ENCODE data around the gene RSRP1. TPM values are rescaled to one million over a fixed set of nuclear protein-coding genes. Genes with fewer than 3 reads are reported as not detected.
"Not testable (repeated sequence)": the region's sequence is repeated elsewhere in the genome, so short reads cannot be mapped to it uniquely, and the experiment has no call there.

RSRP1 gene
- 100 to 1,000 TPM in 5 of 8 experiments, 10 to 100 TPM in 3; 78.4 to 172 (median 102) TPM for total RNA-seq

- WGBS, 10 experiments = 0 to 2% (median 0%) methylated on average over 1 to 39 of the region's 79 CpGs
- Histone ChIP-seq H3K27ac (peak within 1 kb of the TSS; percentile 91 to 93), H3K4me1 (replicated peaks in 1 of 2) (peaks cover 6 to 10% of the 10 kb centered on the region in 2 donors), H3K4me3 (peak within 1 kb of the TSS; percentile 86 to 94 (median 89))
- ATAC-seq (replicated peaks in 6 of 8) = peak; percentile 80 to 94 (median 92)
- in situ Hi-C loops (cut with MboI; ENCODE audit: low pct_unique_long_range_greater_than_20kb in 2 of 9, low sequenced_read_pairs in 9 of 9, unreplicated experiment in 9 of 9) = loop anchor here in 2 of 9 experiments (25.0 kb wide), 1 partner anchor 565 kb away; the partner anchor contains the start of genes MTFR1L (in 2 of the 2) and SELENON (in 2 of the 2)
Observed at GRCh38 chr1:25247024-25247828, at the start of gene RSRP1. Gene RSRP1, minus strand, starts transcription at chr1:25247454. Its CDS starts 491 bp downstream, at chr1:25246963.

- 83% methylated on average over 1 of the region's 8 CpGs; no CpG with 5 or more reads in 9 of the 10 experiments for WGBS, 10 experiments
- H3K27ac ChIP-seq; ATAC-seq (replicated peaks in 6 of 8); H3K4me1 ChIP-seq (replicated peaks in 1 of 2); H3K4me3 ChIP-seq; in situ Hi-C loops (cut with MboI; ENCODE audit: low pct_unique_long_range_greater_than_20kb in 2 of 9, low sequenced_read_pairs in 9 of 9, unreplicated experiment in 9 of 9): not testable (repeated sequence)
Observed at GRCh38 chr1:25296501-25296900, 49.2 kb upstream of the RSRP1 start.

- in situ Hi-C loops (cut with MboI; ENCODE audit: low pct_unique_long_range_greater_than_20kb in 2 of 9, low sequenced_read_pairs in 9 of 9, unreplicated experiment in 9 of 9); H3K27ac ChIP-seq: not testable (repeated sequence)
- WGBS, 10 experiments = no CpG with 5 or more reads among the region's 14 CpGs
Observed at GRCh38 chr1:25294889-25295826, 47.9 kb upstream of the RSRP1 start.

GRCh38 chr1:25293426-25293825 is 46.2 kb upstream of the RSRP1 start:
- H3K4me1 ChIP-seq (replicated peaks in 1 of 2); H3K4me3 ChIP-seq; H3K27ac ChIP-seq; ATAC-seq (replicated peaks in 6 of 8); in situ Hi-C loops (cut with MboI; ENCODE audit: low pct_unique_long_range_greater_than_20kb in 2 of 9, low sequenced_read_pairs in 9 of 9, unreplicated experiment in 9 of 9): not testable (repeated sequence)
- WGBS, 10 experiments = 80 to 92% (median 83%) methylated on average over 1 to 2 of the region's 2 CpGs; no CpG with 5 or more reads in 7 of the 10 experiments

More at GRCh38 chr1:25294889-25295826, 47.9 kb upstream of the RSRP1 start:
- peak in 7 of 8 experiments; percentile 34 to 86 (median 62) for ATAC-seq (replicated peaks in 6 of 8)
- H3K4me3 ChIP-seq; H3K4me1 ChIP-seq (replicated peaks in 1 of 2): not testable (repeated sequence)

GRCh38 chr1:25290043-25290442 is 42.8 kb upstream of the RSRP1 start:
- peak in 7 of 8 experiments; percentile 28 to 71 (median 41) for ATAC-seq (replicated peaks in 6 of 8)
- H3K27ac ChIP-seq; H3K4me1 ChIP-seq (replicated peaks in 1 of 2); in situ Hi-C loops (cut with MboI; ENCODE audit: low pct_unique_long_range_greater_than_20kb in 2 of 9, low sequenced_read_pairs in 9 of 9, unreplicated experiment in 9 of 9); H3K4me3 ChIP-seq: not testable (repeated sequence)
- WGBS, 10 experiments = no CpG with 5 or more reads among the region's 6 CpGs

GRCh38 chr1:25288573-25289101 is 41.4 kb upstream of the RSRP1 start:
- ATAC-seq (replicated peaks in 6 of 8); H3K4me3 ChIP-seq; H3K4me1 ChIP-seq (replicated peaks in 1 of 2); H3K27ac ChIP-seq: not testable (repeated sequence)
- WGBS, 10 experiments = no CpG with 5 or more reads among the region's 8 CpGs
- in situ Hi-C loops (cut with MboI; ENCODE audit: low pct_unique_long_range_greater_than_20kb in 2 of 9, low sequenced_read_pairs in 9 of 9, unreplicated experiment in 9 of 9) = loop anchor here in 1 of 9 experiments (10.0 kb wide), 1 partner anchor 116 kb away; no protein-coding TSS in a partner anchor

- not testable (repeated sequence) for H3K4me1 ChIP-seq (replicated peaks in 1 of 2); H3K4me3 ChIP-seq; H3K27ac ChIP-seq
- 90 to 100% (median 100%) methylated on average over 1 to 2 of the region's 6 CpGs; no CpG with 5 or more reads in 7 of the 10 experiments for WGBS, 10 experiments
- ATAC-seq (replicated peaks in 6 of 8) = peak in 3 of 8 experiments; percentile 25 to 32 (median 30)
- in situ Hi-C loops (cut with MboI; ENCODE audit: low pct_unique_long_range_greater_than_20kb in 2 of 9, low sequenced_read_pairs in 9 of 9, unreplicated experiment in 9 of 9) = loop anchor here in 1 of 9 experiments (10.0 kb wide), 1 partner anchor 118 kb away; no protein-coding TSS in a partner anchor
Observed at GRCh38 chr1:25287164-25287563, 39.9 kb upstream of the RSRP1 start.

- not testable (repeated sequence) for ATAC-seq (replicated peaks in 6 of 8); H3K4me3 ChIP-seq; H3K27ac ChIP-seq; H3K4me1 ChIP-seq (replicated peaks in 1 of 2)
- in situ Hi-C loops (cut with MboI; ENCODE audit: low pct_unique_long_range_greater_than_20kb in 2 of 9, low sequenced_read_pairs in 9 of 9, unreplicated experiment in 9 of 9) = loop anchor here in 1 of 9 experiments (10.0 kb wide), 1 partner anchor 119 kb away; no protein-coding TSS in a partner anchor
- WGBS, 10 experiments = 50 to 83% (median 72%) methylated on average over 1 to 3 of the region's 3 CpGs; no CpG with 5 or more reads in 7 of the 10 experiments
Observed at GRCh38 chr1:25285862-25286261, 38.6 kb upstream of the RSRP1 start.

GRCh38 chr1:25279693-25280111 is 32.4 kb upstream of the RSRP1 start:
- WGBS, 10 experiments = no CpG with 5 or more reads among the region's 5 CpGs
- not testable (repeated sequence) for H3K27ac ChIP-seq; H3K4me3 ChIP-seq; ATAC-seq (replicated peaks in 6 of 8); H3K4me1 ChIP-seq (replicated peaks in 1 of 2)
- in situ Hi-C loops (cut with MboI; ENCODE audit: low pct_unique_long_range_greater_than_20kb in 2 of 9, low sequenced_read_pairs in 9 of 9, unreplicated experiment in 9 of 9) = loop anchor here in 1 of 9 experiments (10.0 kb wide), 1 partner anchor 125 kb away; no protein-coding TSS in a partner anchor

GRCh38 chr1:25278790-25279189 is 31.5 kb upstream of the RSRP1 start:
- ATAC-seq (replicated peaks in 6 of 8) = peak in 1 of 8 experiments; percentile 31
- WGBS, 10 experiments = no CpG with 5 or more reads among the region's 8 CpGs

GRCh38 chr1:25278358-25278757 is 31.1 kb upstream of the RSRP1 start:
- in situ Hi-C loops (cut with MboI; ENCODE audit: low pct_unique_long_range_greater_than_20kb in 2 of 9, low sequenced_read_pairs in 9 of 9, unreplicated experiment in 9 of 9); H3K27ac ChIP-seq; H3K4me3 ChIP-seq; H3K4me1 ChIP-seq (replicated peaks in 1 of 2): not testable (repeated sequence)
- peak in 1 of 8 experiments; percentile 70 for ATAC-seq (replicated peaks in 6 of 8)
- no CpG with 5 or more reads among the region's 2 CpGs for WGBS, 10 experiments

More at GRCh38 chr1:25278790-25279189, 31.5 kb upstream of the RSRP1 start:
- H3K4me3 ChIP-seq; H3K4me1 ChIP-seq (replicated peaks in 1 of 2); in situ Hi-C loops (cut with MboI; ENCODE audit: low pct_unique_long_range_greater_than_20kb in 2 of 9, low sequenced_read_pairs in 9 of 9, unreplicated experiment in 9 of 9); H3K27ac ChIP-seq: not testable (repeated sequence)

GRCh38 chr1:25277295-25277694 is 30.0 kb upstream of the RSRP1 start:
- H3K27ac ChIP-seq; H3K4me3 ChIP-seq; in situ Hi-C loops (cut with MboI; ENCODE audit: low pct_unique_long_range_greater_than_20kb in 2 of 9, low sequenced_read_pairs in 9 of 9, unreplicated experiment in 9 of 9); H3K4me1 ChIP-seq (replicated peaks in 1 of 2); ATAC-seq (replicated peaks in 6 of 8): not testable (repeated sequence)
- WGBS, 10 experiments = no CpG with 5 or more reads among the region's 1 CpG
